ENCODE results near the gene REL.

The REL gene

DNA sequence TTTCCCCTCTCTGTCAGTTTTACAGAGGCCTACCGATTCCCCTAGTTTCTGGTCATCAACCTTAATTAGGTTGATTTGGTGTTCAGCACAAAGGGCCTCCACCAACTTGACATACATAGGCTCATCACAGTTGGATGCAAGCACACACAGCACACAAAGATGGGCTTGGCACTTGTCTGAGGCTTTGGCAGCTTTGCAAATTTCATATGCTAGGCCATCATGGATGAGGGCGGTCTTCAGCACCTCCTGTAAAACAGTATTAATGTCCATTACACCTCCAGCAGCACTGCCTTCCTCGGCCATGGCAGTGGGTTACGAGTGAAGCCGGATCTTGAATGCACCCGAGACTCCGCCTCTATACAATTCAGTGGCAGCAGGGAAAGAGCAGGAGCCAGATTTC, 56.9 kb downstream of the REL start:
- no peak for DNase-seq (ENCODE audit: low read depth, low spot score)
- no peak for TF ChIP-seq SUZ12 (IDR thresholded peaks at IDR 0.05; ENCODE audit: extremely low read depth, insufficient read depth, insufficient read length)
- TF ChIP-seq ZNF274 (IDR thresholded peaks at IDR 0.05; ENCODE audit: low read depth, low read length): no peak
- TF ChIP-seq YY1 (IDR thresholded peaks at IDR 0.05; ENCODE audit: insufficient read depth, insufficient read length): no peak
- Histone ChIP-seq H3K9me3 (ENCODE audit: insufficient read depth, low read length) (no peaks in the 10 kb centered on the region), H3K4me3 (ENCODE audit: insufficient read length, low read depth) (no peak overlapping the region), H3K36me3 (ENCODE audit: insufficient read depth, insufficient read length, low read length) (peaks cover 4% of the 10 kb centered on the region), H3K27me3 (ENCODE audit: insufficient read depth, insufficient read length) (no peaks in the 10 kb centered on the region), H3K4me1 (ENCODE audit: insufficient read depth, insufficient read length) (no peaks in the 10 kb centered on the region), H3K9ac (ENCODE audit: insufficient read length, low read depth) (no peak overlapping the region)

DNA sequence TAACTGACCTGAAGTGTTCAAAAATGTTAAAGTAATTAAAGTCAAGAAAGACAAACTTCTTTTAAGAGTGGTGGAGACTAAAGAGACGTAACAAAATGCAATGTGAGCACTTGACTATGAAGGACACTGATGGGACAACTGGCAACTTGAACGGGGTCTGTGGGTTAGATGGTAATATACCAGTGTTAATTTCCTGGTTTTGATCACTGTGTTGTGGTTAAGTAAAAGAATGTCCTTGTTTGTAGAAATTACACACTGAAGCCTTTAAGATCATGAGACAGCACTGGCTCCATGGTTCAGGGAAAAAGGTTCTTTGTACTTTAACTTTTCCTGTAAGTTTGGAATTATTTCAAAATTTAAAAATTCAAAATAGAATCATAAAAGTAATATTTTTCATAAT, 58.2 kb downstream of the REL start:
- no peak for TF ChIP-seq YY1 (IDR thresholded peaks at IDR 0.05; ENCODE audit: insufficient read depth, insufficient read length)
- no peak for TF ChIP-seq SUZ12 (IDR thresholded peaks at IDR 0.05; ENCODE audit: extremely low read depth, insufficient read depth, insufficient read length)
- TF ChIP-seq ZNF274 (IDR thresholded peaks at IDR 0.05; ENCODE audit: low read depth, low read length): no peak

DNA sequence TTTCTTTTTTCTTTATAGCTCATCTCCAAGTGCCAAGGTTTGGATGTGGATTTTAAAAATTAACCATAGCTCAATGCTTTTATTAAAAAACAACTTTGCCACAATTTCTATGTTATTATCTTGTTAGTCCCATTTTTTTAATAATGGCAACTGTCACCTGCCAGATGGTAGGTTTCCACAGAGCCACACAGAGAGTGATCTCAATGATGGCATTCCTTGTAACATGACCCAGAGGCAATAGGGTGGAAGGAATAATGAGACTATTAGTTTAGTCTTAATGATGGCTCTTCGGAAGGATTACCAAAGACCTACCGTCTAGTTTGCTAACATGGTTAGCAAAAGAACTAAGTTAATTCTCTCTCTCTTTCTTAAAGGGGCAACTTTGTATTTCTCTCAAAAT, 64.0 kb downstream of the REL start:
- H3K4me3 ChIP-seq (ENCODE audit: insufficient read length, low read depth): no peak overlapping the region
- no peaks in the 10 kb centered on the region for H3K36me3 ChIP-seq (ENCODE audit: insufficient read depth, insufficient read length, low read length)
- no peaks in the 10 kb centered on the region for H3K4me1 ChIP-seq (ENCODE audit: insufficient read depth, insufficient read length)
- H3K9me3 ChIP-seq (ENCODE audit: insufficient read depth, low read length): no peaks in the 10 kb centered on the region
- no peaks in the 10 kb centered on the region for H3K27me3 ChIP-seq (ENCODE audit: insufficient read depth, insufficient read length)
- no peak overlapping the region for H3K9ac ChIP-seq (ENCODE audit: insufficient read length, low read depth)
- TF ChIP-seq ZNF274 (IDR thresholded peaks at IDR 0.05; ENCODE audit: low read depth, low read length) (no peak), SUZ12 (IDR thresholded peaks at IDR 0.05; ENCODE audit: extremely low read depth, insufficient read depth, insufficient read length) (no peak), YY1 (IDR thresholded peaks at IDR 0.05; ENCODE audit: insufficient read depth, insufficient read length) (no peak)
- no peak for DNase-seq (ENCODE audit: low read depth, low spot score)

More for the DNA sequence above, 58.2 kb downstream of the REL start:
- Histone ChIP-seq H3K27me3 (ENCODE audit: insufficient read depth, insufficient read length) (no peaks in the 10 kb centered on the region), H3K4me3 (ENCODE audit: insufficient read length, low read depth) (no peak overlapping the region), H3K36me3 (ENCODE audit: insufficient read depth, insufficient read length, low read length) (peaks cover 4% of the 10 kb centered on the region), H3K9ac (ENCODE audit: insufficient read length, low read depth) (no peak overlapping the region), H3K4me1 (ENCODE audit: insufficient read depth, insufficient read length) (no peaks in the 10 kb centered on the region), H3K9me3 (ENCODE audit: insufficient read depth, low read length) (no peaks in the 10 kb centered on the region)
- DNase-seq (ENCODE audit: low read depth, low spot score): no peak

DNA sequence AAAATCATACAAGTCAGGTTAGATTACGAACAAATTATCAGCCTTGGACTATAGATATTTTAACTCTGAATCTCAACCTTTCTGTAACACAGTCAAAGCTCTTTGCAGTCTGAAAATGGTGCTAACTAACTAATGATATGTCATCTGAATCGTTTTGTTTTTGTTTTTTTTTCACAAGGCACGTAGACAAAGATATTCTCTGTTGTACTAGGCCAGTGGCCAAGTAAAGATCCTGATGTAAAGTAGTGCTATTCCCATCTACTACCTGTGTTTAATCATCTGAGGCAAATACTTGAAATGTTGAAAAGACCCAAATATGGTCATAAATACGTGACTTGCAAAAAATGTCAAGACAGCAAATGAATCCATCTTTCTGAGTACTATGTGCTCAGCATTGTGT, 65.7 kb downstream of the REL start:
- H3K4me1 ChIP-seq (ENCODE audit: insufficient read depth, insufficient read length): no peaks in the 10 kb centered on the region
- TF ChIP-seq SUZ12 (IDR thresholded peaks at IDR 0.05; ENCODE audit: extremely low read depth, insufficient read depth, insufficient read length) (no peak), YY1 (IDR thresholded peaks at IDR 0.05; ENCODE audit: insufficient read depth, insufficient read length) (no peak), ZNF274 (IDR thresholded peaks at IDR 0.05; ENCODE audit: low read depth, low read length) (no peak)
- DNase-seq (ENCODE audit: low read depth, low spot score): no peak

DNA sequence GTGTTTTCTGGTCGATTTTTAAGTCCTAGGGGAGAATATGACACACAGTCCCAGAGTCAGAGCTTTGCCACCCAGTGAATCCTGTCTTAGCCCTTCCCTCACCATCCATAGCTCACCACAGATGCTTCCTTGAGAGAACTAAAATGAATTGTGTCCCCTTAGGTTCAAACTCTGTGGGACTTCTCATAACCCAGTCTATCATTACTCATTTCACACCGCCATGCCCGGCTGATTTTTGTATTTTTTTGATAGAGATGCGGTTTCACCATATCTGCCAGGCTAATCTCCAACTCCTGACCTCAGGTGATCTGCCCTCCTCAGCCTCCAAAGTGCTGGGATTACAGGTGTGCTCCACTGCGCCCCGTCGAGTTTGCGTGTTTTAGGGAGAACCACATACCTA, 66.8 kb downstream of the REL start:
- TF ChIP-seq YY1 (IDR thresholded peaks at IDR 0.05; ENCODE audit: insufficient read depth, insufficient read length) (no peak), ZNF274 (IDR thresholded peaks at IDR 0.05; ENCODE audit: low read depth, low read length) (no peak), SUZ12 (IDR thresholded peaks at IDR 0.05; ENCODE audit: extremely low read depth, insufficient read depth, insufficient read length) (no peak)
- no peaks in the 10 kb centered on the region for H3K9me3 ChIP-seq (ENCODE audit: insufficient read depth, low read length)
- no peaks in the 10 kb centered on the region for H3K4me1 ChIP-seq (ENCODE audit: insufficient read depth, insufficient read length)
- peaks cover 4% of the 10 kb centered on the region for H3K36me3 ChIP-seq (ENCODE audit: insufficient read depth, insufficient read length, low read length)
- H3K27me3 ChIP-seq (ENCODE audit: insufficient read depth, insufficient read length): no peaks in the 10 kb centered on the region
- no peak for DNase-seq (ENCODE audit: low read depth, low spot score)
- H3K9ac ChIP-seq (ENCODE audit: insufficient read length, low read depth): no peak overlapping the region
- H3K4me3 ChIP-seq (ENCODE audit: insufficient read length, low read depth): no peak overlapping the region

More for the DNA sequence above, 65.7 kb downstream of the REL start:
- Histone ChIP-seq H3K9ac (ENCODE audit: insufficient read length, low read depth) (no peak overlapping the region), H3K27me3 (ENCODE audit: insufficient read depth, insufficient read length) (no peaks in the 10 kb centered on the region), H3K9me3 (ENCODE audit: insufficient read depth, low read length) (no peaks in the 10 kb centered on the region), H3K4me3 (ENCODE audit: insufficient read length, low read depth) (no peak overlapping the region), H3K36me3 (ENCODE audit: insufficient read depth, insufficient read length, low read length) (no peaks in the 10 kb centered on the region)

DNA sequence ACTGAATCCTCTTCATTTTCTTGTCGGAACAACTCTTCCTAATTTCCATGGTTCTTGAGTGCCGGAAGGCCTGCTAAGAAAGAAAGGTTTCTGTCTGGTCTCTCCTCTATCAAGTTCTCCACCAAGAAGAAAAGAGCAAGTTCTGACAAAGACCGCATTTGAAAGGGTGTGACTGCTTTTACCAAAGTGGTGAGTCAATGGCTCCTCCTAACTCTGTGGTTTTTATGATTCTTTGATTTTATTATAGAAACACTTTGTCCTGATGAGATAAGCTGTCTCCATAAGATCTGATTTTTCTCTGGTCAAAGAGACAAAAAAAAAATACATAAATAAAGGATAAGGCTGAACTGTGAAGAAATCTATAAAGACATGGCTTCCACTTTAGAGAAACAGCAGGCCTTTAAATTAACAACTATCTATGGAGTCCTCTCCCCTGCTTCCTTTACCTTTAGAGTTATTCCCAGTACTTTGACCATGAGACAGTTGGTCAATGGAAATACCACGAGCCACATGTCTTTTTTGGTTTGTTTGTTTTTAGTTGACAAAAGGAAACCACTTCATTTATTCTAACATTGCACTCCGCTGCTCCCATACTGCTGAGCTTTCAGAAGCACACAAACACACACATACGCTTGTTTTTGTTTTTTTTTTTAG, 67.7 kb downstream of the REL start:
- H3K4me1 ChIP-seq (ENCODE audit: insufficient read depth, insufficient read length): no peaks in the 10 kb centered on the region
- H3K27me3 ChIP-seq (ENCODE audit: insufficient read depth, insufficient read length): no peaks in the 10 kb centered on the region
- TF ChIP-seq YY1 (IDR thresholded peaks at IDR 0.05; ENCODE audit: insufficient read depth, insufficient read length) (no peak), SUZ12 (IDR thresholded peaks at IDR 0.05; ENCODE audit: extremely low read depth, insufficient read depth, insufficient read length) (no peak), ZNF274 (IDR thresholded peaks at IDR 0.05; ENCODE audit: low read depth, low read length) (no peak)
- no peak for DNase-seq (ENCODE audit: low read depth, low spot score)
- no peak overlapping the region for H3K9ac ChIP-seq (ENCODE audit: insufficient read length, low read depth)
- no peak overlapping the region for H3K4me3 ChIP-seq (ENCODE audit: insufficient read length, low read depth)
- H3K9me3 ChIP-seq (ENCODE audit: insufficient read depth, low read length): no peaks in the 10 kb centered on the region
- H3K36me3 ChIP-seq (ENCODE audit: insufficient read depth, insufficient read length, low read length): peaks cover 7% of the 10 kb centered on the region

DNA sequence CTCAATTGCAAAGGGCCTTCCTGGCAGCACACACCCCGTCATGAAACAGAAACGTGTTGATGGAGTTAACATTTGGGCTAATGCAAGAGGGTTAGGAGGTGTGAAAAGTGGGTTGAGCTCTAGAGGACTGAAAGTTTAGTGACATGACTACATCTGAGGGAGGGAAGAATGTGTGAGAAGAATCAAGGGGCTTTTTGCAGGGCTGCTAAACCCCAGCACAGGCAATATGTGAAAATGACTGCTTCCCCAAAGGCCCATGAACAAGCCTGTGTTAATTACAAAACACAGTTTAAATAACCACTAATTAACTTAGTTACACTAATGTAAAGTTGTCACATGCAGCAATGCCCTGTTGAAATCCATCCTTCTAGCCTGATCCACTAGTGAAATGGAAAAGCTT, 72.8 kb downstream of the REL start:
- no peak for DNase-seq (ENCODE audit: low read depth, low spot score)
- H3K4me1 ChIP-seq (ENCODE audit: insufficient read depth, insufficient read length): no peaks in the 10 kb centered on the region
- no peak overlapping the region for H3K9ac ChIP-seq (ENCODE audit: insufficient read length, low read depth)
- H3K36me3 ChIP-seq (ENCODE audit: insufficient read depth, insufficient read length, low read length): peaks cover 8% of the 10 kb centered on the region
- no peaks in the 10 kb centered on the region for H3K27me3 ChIP-seq (ENCODE audit: insufficient read depth, insufficient read length)
- TF ChIP-seq ZNF274 (IDR thresholded peaks at IDR 0.05; ENCODE audit: low read depth, low read length): no peak
- no peak for TF ChIP-seq YY1 (IDR thresholded peaks at IDR 0.05; ENCODE audit: insufficient read depth, insufficient read length)
- TF ChIP-seq SUZ12 (IDR thresholded peaks at IDR 0.05; ENCODE audit: extremely low read depth, insufficient read depth, insufficient read length): no peak
- H3K4me3 ChIP-seq (ENCODE audit: insufficient read length, low read depth): no peak overlapping the region
- no peaks in the 10 kb centered on the region for H3K9me3 ChIP-seq (ENCODE audit: insufficient read depth, low read length)

All from NT2/D1 (cell line).